B cell (primary cell): Measurements from ENCODE around the gene CCND1. TPM values are rescaled to one million over a fixed set of nuclear protein-coding genes. Genes with fewer than 3 reads are reported as not detected.

Experiments used
- polyA plus RNA-seq: library from polyadenylated mRNA; depleted of rRNA; stranded (reverse); fragments of >200 nt; gene quantifications from 2 replicates; pipeline ENCODE4 v1.2.3, GENCODE V29; 2012
- total RNA-seq, 2 donors: library from RNA; stranded (reverse); fragments of 120-200 nt in 1 of 2; gene quantifications; 1 replicate in 1 of 2; 2 replicates in 1 of 2; pipeline versions ENCODE4 v1.2.3 to v1.2.4, GENCODE V29; 2013 to 2022

Gene CCND1
- total and polyA plus RNA-seq, 2 donors (not counting 1 experiment from before 2014, with no cell fraction given) = 4.9 to 8.8 TPM

Other genes starting within 250 kb of the CCND1 start
- gene LINC01488, start 159.5 kb upstream of the CCND1 start, total RNA-seq = not detected in 2 replicates
- not detected in 2 replicates for gene LINC01488, start 159.5 kb upstream of the CCND1 start, polyA plus RNA-seq
- gene LTO1, start 34.2 kb downstream of the CCND1 start, total RNA-seq = 67.8 and 68.8 TPM in 2 replicates
- gene LTO1, start 34.2 kb downstream of the CCND1 start, polyA plus RNA-seq = 44.4 and 49.8 TPM in 2 replicates
- not detected in 2 replicates for gene FGF19, start 62.9 kb downstream of the CCND1 start, total RNA-seq
- gene FGF19, start 62.9 kb downstream of the CCND1 start, polyA plus RNA-seq = not detected in 2 replicates
- not detected in 2 replicates for gene FGF4, start 134.2 kb downstream of the CCND1 start, total RNA-seq
- gene FGF4, start 134.2 kb downstream of the CCND1 start, polyA plus RNA-seq = not detected in 2 replicates
- not detected in 2 replicates for gene FGF3, start 178.3 kb downstream of the CCND1 start, total RNA-seq
- gene FGF3, start 178.3 kb downstream of the CCND1 start, polyA plus RNA-seq = not detected in 2 replicates